ENCODE results near the gene SRSF2.

DNA sequence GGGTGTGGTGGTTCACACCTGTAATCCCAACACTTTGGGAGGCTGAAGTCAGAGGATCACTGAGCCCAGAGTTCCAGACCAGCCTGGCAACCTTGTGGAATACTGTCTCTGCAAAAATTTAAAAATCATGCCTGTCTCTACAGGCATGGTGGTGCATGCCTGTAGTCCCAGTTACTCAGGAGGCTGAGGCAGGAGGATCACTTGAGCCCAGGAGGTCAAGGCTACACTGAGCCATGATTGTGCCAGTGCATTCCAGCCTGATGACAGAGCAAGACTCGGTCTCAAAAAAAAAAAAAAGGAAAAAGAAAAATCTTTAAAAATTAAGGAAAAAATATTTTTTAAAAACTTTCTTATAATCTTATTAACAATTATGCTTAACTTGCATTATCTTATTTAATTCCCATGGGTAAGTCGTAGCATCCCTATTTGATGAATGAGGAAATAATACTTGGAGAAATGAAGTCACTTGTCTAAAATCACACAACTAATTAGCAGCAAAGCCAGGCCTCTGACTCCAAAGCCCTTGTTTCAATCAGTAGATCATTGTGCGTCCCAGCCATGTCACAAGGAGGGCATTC, 14.4 kb upstream of the SRSF2 start:
- TF ChIP-seq POLR2A (IDR thresholded peaks at IDR 0.05) (no peak), CTCF (IDR thresholded peaks at IDR 0.05) (no peak)
